Body of pancreas (tissue), 4 donors: ENCODE measurements around the gene ERC1. TPM values are rescaled to one million over a fixed set of nuclear protein-coding genes. Genes with fewer than 3 reads are reported as not detected.

Experiments
- ATAC-seq: fragments of 150-250 bp; one replicate; pipeline ENCODE4 v1.9.1; 2016
- DNase-seq, 4 donors: peaks; one replicate each; pipeline ENCODE4 v3.0.0-alpha.2; 2019
- H3K27ac ChIP-seq, 4 donors: fragments of 200-600 bp; sonication (generic); 1 replicate in 3 of 4; 2 replicates in 1 of 4; pipeline versions ENCODE4 v1.5.1 to v1.6.1; 2016 to 2019; ENCODE audit warnings: mild to moderate bottlenecking in 1 of 4, mixed read lengths in 1 of 4, moderate library complexity in 1 of 4
- H3K27me3 ChIP-seq, 2 donors: fragments of 200-600 bp; sonication (generic); one replicate each; pipeline ENCODE4 v1.6.0; 2016; ENCODE audit warnings: mild to moderate bottlenecking in 1 of 2
- H3K36me3 ChIP-seq, 2 donors: fragments of 200-600 bp; sonication (generic); replicated peaks in 1 of 2; 2 replicates each; pipeline ENCODE4 v1.5.1; 2016; ENCODE audit warnings: low read depth in 2 of 2; ENCODE audit not compliant: insufficient read depth in 1 of 2
- H3K4me1 ChIP-seq: fragments of 200-600 bp; sonication (generic); one replicate; pipeline ENCODE4 v1.6.0; 2016
- H3K4me3 ChIP-seq, 2 donors: fragments of 200-600 bp; sonication (generic); 1 replicate in 1 of 2; 2 replicates in 1 of 2; pipeline ENCODE4 v1.5.1; 2016 to 2019
- H3K9me3 ChIP-seq, 3 donors: fragments of 200-600 bp; sonication (generic); 1 replicate in 2 of 3; 2 replicates in 1 of 3; pipeline ENCODE4 v1.5.1; 2016
- POLR2A ChIP-seq, 3 donors: fragments of 450-650 bp; IDR thresholded peaks; one replicate each; pipeline ENCODE4 v1.6.1; 2016; ENCODE audit warnings: antibody characterized with exemption in 3 of 3, mild to moderate bottlenecking in 2 of 3
- WGBS, 2 donors: methylation state at CpG; one replicate each; pipeline ENCODE4 v1.1.5; 2017; 5-methylcytosine and 5-hydroxymethylcytosine counted together
- intact Hi-C: fragments of 100-400 bp; cut with DNase I; formaldehyde crosslinking; loops from one replicate; pipeline ENCODE4 v1.15.1; 2023
- total RNA-seq, 2 donors: library from RNA; depleted of rRNA; stranded (reverse); fragments of >200 nt; gene quantifications; one replicate each; pipeline ENCODE4 v1.1.0, GENCODE V29; 2016
- TF ChIP-seq, protein P1 (sequence below), 7 experiments: fragments of 450-650 bp in 4 of 7; fragments of 200-600 bp in 3 of 7; sonication (generic) in 3 of 7; IDR thresholded peaks; one replicate each; pipeline ENCODE4 v1.5.1; 2016 to 2019; ENCODE audit warnings: antibody characterized with exemption in 7 of 7

The ERC1 gene
- total RNA-seq, 2 donors from 2014 or later: 20.8 to 29.0 TPM

DNA sequence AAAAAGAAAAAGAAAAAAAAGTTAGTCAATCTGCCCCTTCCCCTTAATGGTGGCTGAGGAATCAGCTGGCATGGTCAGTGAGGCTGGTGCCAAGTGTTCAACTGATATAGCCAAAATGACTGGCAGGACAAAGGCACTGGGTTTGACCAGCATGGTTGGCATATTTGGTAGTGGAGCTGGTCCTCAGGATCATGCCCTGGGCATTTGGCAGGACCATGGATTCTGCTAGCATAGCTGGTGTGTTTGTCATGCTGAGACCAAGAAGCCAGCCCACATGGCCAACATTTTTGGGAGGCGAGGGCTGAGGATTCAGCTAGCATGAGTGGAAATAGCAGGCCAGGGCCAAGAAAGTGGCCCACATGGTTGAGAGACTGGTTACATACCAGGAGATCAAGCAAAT lies 466.9 kb downstream of the ERC1 start:
- WGBS, 2 donors: 89 to 92% methylated on average over 1 of the region's 1 CpG
- Histone ChIP-seq H3K27ac (no peak overlapping the region), H3K27me3 (no peaks in the 10 kb centered on the region), H3K4me1 (no peaks in the 10 kb centered on the region), H3K9me3 (no peaks in the 10 kb centered on the region), H3K36me3 (no peaks in the 10 kb centered on the region), H3K4me3 (no peak overlapping the region)
- intact Hi-C loops: no loop called here
- TF ChIP-seq, protein P1, sequence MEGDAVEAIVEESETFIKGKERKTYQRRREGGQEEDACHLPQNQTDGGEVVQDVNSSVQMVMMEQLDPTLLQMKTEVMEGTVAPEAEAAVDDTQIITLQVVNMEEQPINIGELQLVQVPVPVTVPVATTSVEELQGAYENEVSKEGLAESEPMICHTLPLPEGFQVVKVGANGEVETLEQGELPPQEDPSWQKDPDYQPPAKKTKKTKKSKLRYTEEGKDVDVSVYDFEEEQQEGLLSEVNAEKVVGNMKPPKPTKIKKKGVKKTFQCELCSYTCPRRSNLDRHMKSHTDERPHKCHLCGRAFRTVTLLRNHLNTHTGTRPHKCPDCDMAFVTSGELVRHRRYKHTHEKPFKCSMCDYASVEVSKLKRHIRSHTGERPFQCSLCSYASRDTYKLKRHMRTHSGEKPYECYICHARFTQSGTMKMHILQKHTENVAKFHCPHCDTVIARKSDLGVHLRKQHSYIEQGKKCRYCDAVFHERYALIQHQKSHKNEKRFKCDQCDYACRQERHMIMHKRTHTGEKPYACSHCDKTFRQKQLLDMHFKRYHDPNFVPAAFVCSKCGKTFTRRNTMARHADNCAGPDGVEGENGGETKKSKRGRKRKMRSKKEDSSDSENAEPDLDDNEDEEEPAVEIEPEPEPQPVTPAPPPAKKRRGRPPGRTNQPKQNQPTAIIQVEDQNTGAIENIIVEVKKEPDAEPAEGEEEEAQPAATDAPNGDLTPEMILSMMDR (IDR thresholded peaks at IDR 0.05): no peak
- TF ChIP-seq POLR2A (IDR thresholded peaks at IDR 0.05): no peak
- no peak for ATAC-seq
- DNase-seq: no peak

DNA sequence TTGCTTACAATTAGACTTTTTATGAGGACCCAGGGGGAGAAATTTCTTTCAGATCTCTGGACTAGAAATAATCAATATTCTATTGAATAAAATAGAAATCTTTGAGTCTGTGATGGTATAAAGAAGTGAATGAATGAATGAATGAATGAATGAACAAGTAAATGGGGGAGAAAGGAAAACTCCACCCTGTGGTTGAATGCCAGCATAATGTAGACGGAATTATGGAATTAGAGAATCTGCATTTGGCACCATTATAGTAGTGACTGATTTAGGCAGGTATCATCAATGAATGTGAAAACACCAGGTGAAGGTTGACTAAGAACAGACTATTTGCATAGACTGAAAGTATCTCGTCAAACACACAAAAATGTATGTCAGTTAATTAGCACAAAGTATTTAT lies 468.3 kb downstream of the ERC1 start:
- Histone ChIP-seq H3K4me3 (no peak overlapping the region), H3K27me3 (no peaks in the 10 kb centered on the region), H3K27ac (no peak overlapping the region), H3K9me3 (no peaks in the 10 kb centered on the region), H3K36me3 (no peaks in the 10 kb centered on the region), H3K4me1 (no peaks in the 10 kb centered on the region)
- no peak for DNase-seq
- ATAC-seq: no peak
- 85% methylated on average over 2 of the region's 2 CpGs for WGBS, 2 donors
- intact Hi-C loops: no loop called here
- TF ChIP-seq, protein P1 (IDR thresholded peaks at IDR 0.05): no peak
- TF ChIP-seq POLR2A (IDR thresholded peaks at IDR 0.05): no peak

DNA sequence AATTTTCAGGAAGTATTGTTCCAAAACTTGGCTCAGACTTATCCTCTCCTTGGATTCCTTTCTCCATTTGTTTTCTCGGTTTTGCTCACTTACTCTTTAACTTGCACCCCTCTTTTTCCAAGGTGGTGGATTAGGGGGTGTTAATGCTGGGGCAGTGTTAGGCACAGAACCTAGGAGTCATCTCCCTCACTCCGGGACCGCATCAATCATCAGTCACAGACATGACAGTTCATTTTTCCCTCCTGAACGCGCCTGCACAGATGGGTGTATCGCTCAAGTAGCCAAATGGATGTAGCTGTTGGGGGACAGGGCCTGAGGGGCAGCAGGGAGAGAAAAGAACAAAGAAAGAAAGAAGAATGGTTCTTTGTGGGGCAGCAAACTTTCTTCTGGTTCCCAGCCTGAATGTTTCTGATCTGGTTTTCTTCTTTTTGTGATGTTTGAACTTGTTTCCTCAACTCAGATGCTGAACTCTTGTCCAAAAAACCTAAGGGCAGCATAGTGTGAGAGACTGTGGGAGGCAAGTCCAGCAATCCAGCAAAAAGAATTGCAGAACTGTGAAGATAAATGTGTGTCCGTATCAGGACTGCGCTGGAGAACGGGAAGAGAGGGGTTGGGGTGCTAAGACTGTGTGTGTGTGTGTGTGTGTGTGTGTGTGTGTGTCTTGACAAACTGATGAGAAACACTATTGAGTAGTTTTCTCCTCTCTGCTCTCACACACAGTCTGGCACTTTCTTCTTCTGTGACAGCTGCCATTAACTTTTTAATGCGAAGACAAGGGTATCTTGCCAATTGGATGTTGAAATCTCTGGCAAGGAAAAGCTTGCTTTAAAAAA lies 472.3 kb downstream of the ERC1 start:
- WGBS, 2 donors: 81 to 89% methylated on average over 7 to 10 of the region's 10 CpGs
- no peak for DNase-seq

GRCh38 chr12:1464925-1465324 lies 473.9 kb downstream of the ERC1 start:
- no peak overlapping the region for H3K4me3 ChIP-seq
- WGBS, 2 donors: 95 to 97% methylated on average over 6 of the region's 6 CpGs
- DNase-seq (no peak), ATAC-seq (no peak)
- H3K36me3 ChIP-seq: no peaks in the 10 kb centered on the region
- H3K4me1 ChIP-seq: no peaks in the 10 kb centered on the region
- TF ChIP-seq, protein P1 (IDR thresholded peaks at IDR 0.05): no peak
- TF ChIP-seq POLR2A (IDR thresholded peaks at IDR 0.05): no peak
- no peak overlapping the region for H3K27ac ChIP-seq
- H3K9me3 ChIP-seq: no peaks in the 10 kb centered on the region
- intact Hi-C loops: no loop called here
- no peaks in the 10 kb centered on the region for H3K27me3 ChIP-seq

More for the DNA sequence above, 472.3 kb downstream of the ERC1 start:
- H3K9me3 ChIP-seq: no peaks in the 10 kb centered on the region
- intact Hi-C loops: no loop called here
- H3K27me3 ChIP-seq: no peaks in the 10 kb centered on the region
- no peaks in the 10 kb centered on the region for H3K36me3 ChIP-seq
- no peaks in the 10 kb centered on the region for H3K4me1 ChIP-seq
- ATAC-seq: no peak
- no peak for TF ChIP-seq POLR2A (IDR thresholded peaks at IDR 0.05)
- TF ChIP-seq, protein P1 (IDR thresholded peaks at IDR 0.05): no peak
- H3K27ac ChIP-seq: no peak overlapping the region
- no peak overlapping the region for H3K4me3 ChIP-seq

- 94 to 98% methylated on average over 10 to 11 of the region's 11 CpGs for WGBS, 2 donors
- intact Hi-C loops: no loop called here
- ATAC-seq: no peak
These were observed 475.0 kb downstream of the ERC1 start for GRCh38 chr12:1465990-1466389.

More at GRCh38 chr12:1465990-1466389, 475.0 kb downstream of the ERC1 start:
- Histone ChIP-seq H3K4me1 (no peaks in the 10 kb centered on the region), H3K27ac (no peak overlapping the region), H3K9me3 (no peaks in the 10 kb centered on the region), H3K4me3 (no peak overlapping the region), H3K36me3 (no peaks in the 10 kb centered on the region), H3K27me3 (no peaks in the 10 kb centered on the region)
- TF ChIP-seq, protein P1 (IDR thresholded peaks at IDR 0.05): no peak
- no peak for TF ChIP-seq POLR2A (IDR thresholded peaks at IDR 0.05)
- no peak for DNase-seq
